Measurements from ENCODE around the gene METTL4.

METTL4 gene

GRCh38 chr18:2515171-2515787, 56.0 kb downstream of the METTL4 start:
- no peak for DNase-seq

- no peak for DNase-seq
Observed at GRCh38 chr18:2513616-2514015, 57.7 kb downstream of the METTL4 start.

DNA sequence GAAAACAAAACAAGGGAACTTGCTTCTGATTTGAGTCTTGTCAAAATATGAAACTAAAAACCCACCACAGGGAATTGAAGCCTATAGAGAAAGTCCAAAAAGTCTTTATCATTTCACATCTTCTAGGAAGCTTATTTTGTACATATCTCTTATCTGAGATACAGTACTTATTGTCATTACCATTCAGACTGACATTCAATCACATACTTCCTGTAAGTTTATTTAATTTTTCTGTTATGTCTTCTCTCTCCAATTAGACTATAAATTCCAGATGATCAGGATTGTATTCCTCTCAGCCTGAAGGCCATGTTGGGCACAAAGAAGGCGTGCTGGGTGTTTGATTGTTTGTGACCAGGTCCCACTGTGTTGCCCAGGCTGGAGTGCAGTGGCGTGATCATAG, 59.2 kb downstream of the METTL4 start:
- no peak for DNase-seq

- DNase-seq: no peak
Observed at GRCh38 chr18:2511451-2511850, 59.9 kb downstream of the METTL4 start.

- DNase-seq: no peak
Observed at GRCh38 chr18:2510416-2510815, 60.9 kb downstream of the METTL4 start.

GRCh38 chr18:2508678-2509077, 62.6 kb downstream of the METTL4 start:
- DNase-seq: no peak

- no peak for DNase-seq
Observed at GRCh38 chr18:2508155-2508554, 63.1 kb downstream of the METTL4 start.

DNA sequence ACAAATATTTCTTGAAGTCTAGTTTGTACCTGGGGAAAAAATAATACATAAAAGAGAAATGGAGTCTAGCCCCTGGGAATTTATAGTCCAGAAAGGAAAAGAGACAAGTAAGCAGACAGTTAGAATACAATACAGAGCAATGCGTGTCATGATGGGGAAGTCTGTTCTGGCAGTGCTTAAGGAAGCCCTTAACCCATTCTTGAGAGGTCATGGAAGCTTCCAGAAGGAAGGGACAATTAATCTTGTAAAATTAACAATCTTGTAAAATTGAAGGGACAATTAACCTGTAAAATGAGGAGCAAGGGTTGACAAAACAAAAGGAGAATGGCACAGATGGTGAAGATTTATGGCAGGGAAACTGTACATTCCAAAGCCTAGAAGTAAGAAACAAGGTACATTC, 66.7 kb downstream of the METTL4 start:
- no peak for DNase-seq

GRCh38 chr18:2502880-2503279, 68.4 kb downstream of the METTL4 start:
- no peak for DNase-seq

GRCh38 chr18:2502394-2502793, 68.9 kb downstream of the METTL4 start:
- no peak for DNase-seq

DNA sequence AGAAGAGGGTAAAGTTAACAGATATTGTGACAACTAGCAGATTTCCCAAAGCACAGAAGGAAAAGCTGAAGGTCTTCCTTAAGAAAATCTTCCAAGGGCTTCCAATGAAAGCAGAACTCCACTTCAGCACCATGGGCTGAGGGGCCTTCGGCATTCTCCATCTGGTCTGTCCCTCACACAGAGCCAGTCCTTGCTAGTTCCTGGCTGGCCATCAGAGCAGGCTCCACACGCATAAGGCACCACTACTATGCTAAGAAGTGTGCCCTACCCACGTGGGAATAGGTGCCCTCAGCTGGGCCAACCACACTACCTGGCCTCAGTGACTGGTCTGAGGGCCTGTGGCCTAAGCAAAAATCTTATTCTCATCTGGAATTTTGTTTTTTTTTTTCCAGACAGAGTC, 73.5 kb downstream of the METTL4 start:
- DNase-seq: no peak

DNA sequence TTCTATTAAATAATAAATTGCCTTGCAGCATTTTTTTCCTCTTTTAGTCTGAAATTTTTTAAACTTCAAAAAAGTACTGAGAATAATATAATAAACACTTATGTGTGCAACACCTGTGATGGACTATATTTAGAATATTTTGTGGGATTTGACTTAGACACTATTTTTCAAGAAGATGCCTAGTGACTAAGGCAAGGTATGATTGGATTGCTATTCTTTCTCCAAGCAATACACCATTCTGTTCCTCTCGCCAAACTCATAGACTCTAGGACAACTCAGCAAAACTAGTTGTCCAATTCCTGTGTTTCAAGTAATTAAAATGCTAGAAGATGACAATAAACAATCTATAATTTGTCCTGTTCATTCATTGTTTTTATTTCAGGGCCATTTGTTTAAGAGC, 75.9 kb downstream of the METTL4 start:
- no peak for DNase-seq

GRCh38 chr18:2494921-2495320, 76.4 kb downstream of the METTL4 start:
- DNase-seq: no peak
